Measurements from ENCODE around the gene FEN1. TPM values are rescaled to one million over a fixed set of nuclear protein-coding genes. Genes with fewer than 3 reads are reported as not detected.

Gene FEN1
- total RNA-seq, 1 donor from 2014 or later, result 13.8 TPM

GRCh38 chr11:61779666-61780525, 12.8 kb upstream of the FEN1 start:
- Mint-ChIP-seq H3K4me1 (ENCODE audit: low read depth, unreplicated experiment) (peaks cover 23% of the 10 kb centered on the region), H3K27me3 (ENCODE audit: low read depth, unreplicated experiment) (no peaks in the 10 kb centered on the region), H3K27ac (ENCODE audit: unreplicated experiment) (no peak overlapping the region), H3K9me3 (ENCODE audit: unreplicated experiment) (no peaks in the 10 kb centered on the region), H3K36me3 (ENCODE audit: low read depth, unreplicated experiment) (peaks cover 11% of the 10 kb centered on the region), H3K4me3 (ENCODE audit: unreplicated experiment) (no peak overlapping the region)
- no peaks in the 10 kb centered on the region for H3K79me2 ChIP-seq (ENCODE audit: insufficient read depth, low read length)
- H3K9me3 ChIP-seq (ENCODE audit: insufficient read depth, low read depth, low read length), result no peaks in the 10 kb centered on the region
- no peaks in the 10 kb centered on the region for H3K36me3 ChIP-seq (ENCODE audit: insufficient read depth, low read length)
- TF ChIP-seq, protein P1, sequence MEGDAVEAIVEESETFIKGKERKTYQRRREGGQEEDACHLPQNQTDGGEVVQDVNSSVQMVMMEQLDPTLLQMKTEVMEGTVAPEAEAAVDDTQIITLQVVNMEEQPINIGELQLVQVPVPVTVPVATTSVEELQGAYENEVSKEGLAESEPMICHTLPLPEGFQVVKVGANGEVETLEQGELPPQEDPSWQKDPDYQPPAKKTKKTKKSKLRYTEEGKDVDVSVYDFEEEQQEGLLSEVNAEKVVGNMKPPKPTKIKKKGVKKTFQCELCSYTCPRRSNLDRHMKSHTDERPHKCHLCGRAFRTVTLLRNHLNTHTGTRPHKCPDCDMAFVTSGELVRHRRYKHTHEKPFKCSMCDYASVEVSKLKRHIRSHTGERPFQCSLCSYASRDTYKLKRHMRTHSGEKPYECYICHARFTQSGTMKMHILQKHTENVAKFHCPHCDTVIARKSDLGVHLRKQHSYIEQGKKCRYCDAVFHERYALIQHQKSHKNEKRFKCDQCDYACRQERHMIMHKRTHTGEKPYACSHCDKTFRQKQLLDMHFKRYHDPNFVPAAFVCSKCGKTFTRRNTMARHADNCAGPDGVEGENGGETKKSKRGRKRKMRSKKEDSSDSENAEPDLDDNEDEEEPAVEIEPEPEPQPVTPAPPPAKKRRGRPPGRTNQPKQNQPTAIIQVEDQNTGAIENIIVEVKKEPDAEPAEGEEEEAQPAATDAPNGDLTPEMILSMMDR (IDR thresholded peaks at IDR 0.05; ENCODE audit: insufficient read depth, low read depth, low read length), result no peak
- TF ChIP-seq EZH2 (IDR thresholded peaks at IDR 0.05; ENCODE audit: insufficient read depth, low read length), result no peak
- H3K27ac ChIP-seq (ENCODE audit: low read depth, low read length), result no peak overlapping the region
- H2AFZ ChIP-seq (ENCODE audit: low read depth, low read length), result no peak overlapping the region
- no peak overlapping the region for H3K4me2 ChIP-seq (ENCODE audit: low read length)
- no peaks in the 10 kb centered on the region for H3K27me3 ChIP-seq (ENCODE audit: insufficient read depth, low read length)
- no peak overlapping the region for H3K9ac ChIP-seq (ENCODE audit: low read length)
- H3K4me1 ChIP-seq (ENCODE audit: insufficient read depth, low read length), result peaks cover 19% of the 10 kb centered on the region
- DNase-seq (ENCODE audit: low read depth) (no peak), FAIRE-seq (no peak)
- H4K20me1 ChIP-seq (ENCODE audit: insufficient read depth, low read length), result peaks cover 22% of the 10 kb centered on the region
- H3K4me3 ChIP-seq (ENCODE audit: insufficient read depth, low read depth, low read length), result no peak overlapping the region

- H3K36me3 Mint-ChIP-seq (ENCODE audit: low read depth, unreplicated experiment), result peaks cover 14% of the 10 kb centered on the region
- H2AFZ ChIP-seq (ENCODE audit: low read depth, low read length), result no peak overlapping the region
- no peaks in the 10 kb centered on the region for H3K9me3 ChIP-seq (ENCODE audit: insufficient read depth, low read depth, low read length)
- peaks cover 26% of the 10 kb centered on the region for H3K4me1 Mint-ChIP-seq (ENCODE audit: low read depth, unreplicated experiment)
- peaks cover 25% of the 10 kb centered on the region for H4K20me1 ChIP-seq (ENCODE audit: insufficient read depth, low read length)
- H3K36me3 ChIP-seq (ENCODE audit: insufficient read depth, low read length), result peaks cover 3% of the 10 kb centered on the region
- no peaks in the 10 kb centered on the region for H3K9me3 Mint-ChIP-seq (ENCODE audit: unreplicated experiment)
- no peak overlapping the region for H3K27ac Mint-ChIP-seq (ENCODE audit: unreplicated experiment)
- no peak overlapping the region for H3K4me3 Mint-ChIP-seq (ENCODE audit: unreplicated experiment)
- H3K27ac ChIP-seq (ENCODE audit: low read depth, low read length), result no peak overlapping the region
- no peak for DNase-seq (ENCODE audit: low read depth)
- H3K27me3 ChIP-seq (ENCODE audit: insufficient read depth, low read length), result no peaks in the 10 kb centered on the region
- H3K4me1 ChIP-seq (ENCODE audit: insufficient read depth, low read length), result peaks cover 19% of the 10 kb centered on the region
- no peak overlapping the region for H3K4me2 ChIP-seq (ENCODE audit: low read length)
- H3K9ac ChIP-seq (ENCODE audit: low read length), result no peak overlapping the region
- no peak for FAIRE-seq
- TF ChIP-seq, protein P1 (IDR thresholded peaks at IDR 0.05; ENCODE audit: insufficient read depth, low read depth, low read length), result no peak
- no peak for TF ChIP-seq EZH2 (IDR thresholded peaks at IDR 0.05; ENCODE audit: insufficient read depth, low read length)
- no peaks in the 10 kb centered on the region for H3K79me2 ChIP-seq (ENCODE audit: insufficient read depth, low read length)
- no peaks in the 10 kb centered on the region for H3K27me3 Mint-ChIP-seq (ENCODE audit: low read depth, unreplicated experiment)
- H3K4me3 ChIP-seq (ENCODE audit: insufficient read depth, low read depth, low read length), result no peak overlapping the region
These were observed 12.0 kb upstream of the FEN1 start for GRCh38 chr11:61780581-61781162.
